GM18505 (cell line): ENCODE data around the gene COTL1.

Experiments used
- ATAC-seq: cut with Tn5 transposase; IDR thresholded peaks from one replicate; pipeline ENCODE4 v1.9.1; 2021; ENCODE audit not compliant: unreplicated experiment
- POLR2A ChIP-seq: IDR thresholded peaks from 4 replicates; pipeline ENCODE4 v1.6.1; 2011; ENCODE audit warnings: borderline replicate concordance; ENCODE audit not compliant: insufficient read depth, insufficient read length; ENCODE audit errors: extremely low read depth

COTL1 gene, protein sequence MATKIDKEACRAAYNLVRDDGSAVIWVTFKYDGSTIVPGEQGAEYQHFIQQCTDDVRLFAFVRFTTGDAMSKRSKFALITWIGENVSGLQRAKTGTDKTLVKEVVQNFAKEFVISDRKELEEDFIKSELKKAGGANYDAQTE

DNA sequence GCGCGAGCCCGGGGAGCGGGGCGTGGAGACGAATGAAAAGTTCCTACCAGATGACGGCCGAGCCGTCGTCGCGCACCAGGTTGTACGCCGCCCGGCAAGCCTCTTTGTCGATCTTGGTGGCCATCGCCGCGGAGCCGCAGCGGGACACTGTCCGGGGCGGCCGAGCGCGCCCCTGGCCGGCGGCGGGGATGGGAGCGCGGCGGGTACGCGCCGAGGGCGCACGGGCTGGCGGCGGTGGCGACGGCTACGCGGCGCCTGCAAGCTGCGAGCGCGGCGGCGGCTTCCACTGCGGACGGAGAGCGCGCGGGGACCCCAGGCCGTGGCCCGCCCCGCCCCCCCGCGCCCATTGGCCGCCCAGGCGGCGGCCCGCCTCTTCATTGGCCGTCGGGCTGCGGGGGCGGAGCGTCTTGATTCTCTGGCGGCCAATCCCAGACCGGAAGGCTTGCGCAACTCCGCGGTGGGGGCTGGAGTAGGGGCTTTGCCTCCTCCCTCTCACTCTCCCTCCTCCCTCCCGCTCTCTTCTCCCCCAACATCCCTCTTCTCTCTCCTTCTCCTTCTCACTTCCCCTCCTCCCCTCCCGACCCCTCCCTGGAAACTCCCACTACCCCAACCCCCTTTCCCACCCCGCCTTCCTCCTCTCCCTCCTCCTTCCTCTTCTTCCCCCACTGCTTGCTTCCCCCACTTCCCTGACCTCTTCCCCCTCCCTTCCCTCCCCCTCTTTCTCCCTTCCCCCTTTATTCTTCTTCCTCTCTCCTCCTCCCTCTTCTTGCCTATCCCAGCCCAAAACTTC lies at the start of gene COTL1:
Gene COTL1 (minus strand): TSS at position 288 of the 790 bp plus-strand sequence. CDS start 164 bp downstream, at position 124.
- peak; percentile 92 for TF ChIP-seq POLR2A
- ATAC-seq = peak; percentile 69

DNA sequence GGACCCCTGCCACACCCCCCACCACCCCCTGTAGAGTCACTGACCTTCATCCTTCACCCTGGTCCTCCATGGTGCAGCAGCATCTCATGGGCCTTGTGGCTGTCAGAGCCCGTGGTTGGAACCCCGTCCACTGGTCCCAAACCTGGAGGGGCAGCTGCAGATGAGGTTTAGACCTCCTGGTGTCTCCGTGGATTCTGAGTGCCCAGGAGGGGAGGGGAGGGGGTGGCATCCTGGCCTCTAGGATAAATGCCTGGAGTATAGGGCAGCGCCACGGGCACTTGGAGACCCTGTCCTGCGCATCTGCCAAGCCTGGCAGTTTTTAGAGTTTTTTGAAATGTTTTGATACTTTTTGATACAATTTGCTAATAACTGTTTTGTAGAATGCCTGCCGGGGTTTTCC lies 48.0 kb upstream of the COTL1 start:
- no peak for ATAC-seq
- no peak for TF ChIP-seq POLR2A

DNA sequence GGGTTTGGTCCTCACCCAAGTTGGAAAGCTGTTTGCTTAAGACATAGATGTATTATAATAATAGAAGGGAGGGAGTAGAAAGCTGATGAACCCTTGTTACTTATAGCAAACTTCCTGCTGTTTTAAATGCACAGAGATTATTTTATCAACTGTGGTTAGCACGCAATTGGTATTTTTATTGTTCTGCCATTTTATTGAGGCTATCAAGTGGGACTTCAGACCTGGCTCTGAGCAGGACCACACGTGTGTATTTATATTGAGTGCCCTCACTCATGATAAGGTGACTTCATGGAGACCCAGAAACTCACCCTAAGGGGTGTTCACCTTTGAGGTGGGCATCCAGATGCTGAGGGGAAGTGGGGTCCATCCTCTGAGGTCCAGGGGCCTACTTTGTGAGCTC lies 47.5 kb upstream of the COTL1 start:
- no peak for TF ChIP-seq POLR2A
- no peak for ATAC-seq

DNA sequence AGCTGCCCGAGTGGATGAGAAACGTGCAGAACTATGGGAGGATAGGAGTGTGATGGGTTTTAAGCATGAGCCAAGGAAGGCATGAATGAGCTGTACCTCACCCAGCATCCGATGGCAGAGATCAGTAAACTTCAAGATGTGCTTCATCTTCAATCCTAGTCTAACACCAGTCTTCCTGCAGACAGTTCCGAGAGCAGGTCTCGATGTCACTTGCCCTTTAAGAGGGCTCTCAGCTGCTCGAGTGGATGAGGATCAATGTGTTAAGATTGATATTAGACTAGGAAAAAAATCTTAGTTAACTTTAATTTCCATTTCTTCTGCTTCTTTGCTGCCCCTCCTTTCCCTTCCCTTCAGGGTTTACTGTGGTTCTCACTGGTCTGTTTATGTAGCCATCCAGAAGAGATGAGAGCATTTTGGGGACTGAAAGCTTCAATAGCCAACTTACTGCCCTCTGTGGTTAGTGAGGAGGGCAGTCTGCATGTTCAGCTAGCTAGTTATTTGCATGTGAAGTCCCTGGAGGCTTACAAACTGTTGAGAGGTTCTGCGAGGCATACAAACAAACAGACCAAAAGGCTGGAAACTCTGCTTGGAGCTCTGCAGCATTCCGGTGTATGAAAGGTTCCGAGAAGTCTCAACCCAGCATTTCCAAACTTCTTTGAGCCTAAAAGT lies 45.7 kb upstream of the COTL1 start:
- peak; percentile 53 for ATAC-seq

DNA sequence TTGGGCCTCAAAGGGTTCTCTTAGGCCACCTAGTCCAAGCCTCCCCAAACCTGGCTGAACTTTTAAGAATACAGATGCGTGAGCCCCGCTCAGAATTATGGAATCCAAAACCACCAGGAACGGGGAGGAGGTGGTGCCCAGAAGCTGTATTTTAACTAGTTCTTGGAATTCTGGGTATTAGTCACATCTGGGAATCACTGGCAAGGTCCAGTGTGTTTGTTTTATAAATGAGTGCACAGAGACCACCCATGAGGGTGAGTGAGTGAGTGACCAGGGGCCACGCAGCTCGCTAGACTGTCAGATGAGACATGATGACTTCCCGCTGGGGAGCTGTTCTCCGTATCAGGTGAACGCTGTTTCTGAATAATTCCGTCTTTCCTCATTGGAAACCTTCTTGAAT lies 44.6 kb upstream of the COTL1 start:
- ATAC-seq = no peak
- TF ChIP-seq POLR2A = no peak

More for the DNA sequence above, 45.7 kb upstream of the COTL1 start:
- TF ChIP-seq POLR2A = no peak

DNA sequence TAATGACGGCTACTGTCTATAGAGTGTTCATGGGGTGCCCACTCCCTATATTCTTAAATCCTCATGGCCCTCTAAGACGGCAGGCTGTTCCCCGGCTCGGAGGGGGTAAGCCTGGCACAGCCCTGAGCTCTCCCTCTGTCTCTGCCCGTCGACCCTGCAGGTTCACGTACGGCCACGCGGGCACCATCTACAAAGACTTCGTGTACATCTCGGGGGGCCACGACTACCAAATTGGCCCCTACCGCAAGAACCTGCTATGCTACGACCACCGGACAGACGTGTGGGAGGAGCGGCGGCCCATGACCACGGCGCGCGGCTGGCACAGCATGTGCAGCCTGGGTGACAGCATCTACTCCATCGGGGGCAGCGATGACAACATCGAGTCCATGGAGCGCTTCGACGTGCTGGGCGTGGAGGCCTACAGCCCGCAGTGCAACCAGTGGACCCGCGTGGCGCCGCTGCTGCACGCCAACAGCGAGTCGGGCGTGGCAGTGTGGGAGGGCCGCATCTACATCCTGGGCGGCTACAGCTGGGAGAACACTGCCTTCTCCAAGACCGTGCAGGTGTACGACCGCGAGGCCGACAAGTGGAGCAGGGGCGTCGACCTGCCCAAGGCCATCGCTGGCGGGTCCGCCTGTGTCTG lies 43.7 kb upstream of the COTL1 start:
- no peak for TF ChIP-seq POLR2A
- no peak for ATAC-seq

DNA sequence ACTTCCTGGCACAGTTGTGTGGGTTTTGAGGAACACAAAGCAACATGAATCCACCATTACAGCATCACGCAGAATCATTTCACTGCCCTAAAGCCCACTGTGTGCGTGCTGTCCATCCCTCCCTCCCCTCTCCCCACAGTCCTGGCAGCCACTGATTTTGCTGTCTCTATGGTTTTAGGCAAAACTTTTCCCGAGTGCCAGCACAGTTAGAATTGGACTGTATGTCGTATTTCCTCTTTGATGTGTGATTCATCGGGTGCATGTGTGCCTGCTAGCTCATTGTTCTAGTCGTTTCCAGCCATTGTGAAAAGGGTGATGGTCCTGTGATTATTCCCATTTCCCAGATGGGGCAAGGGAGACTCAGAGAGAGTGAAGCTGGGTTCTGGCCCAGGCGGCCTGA lies 43.1 kb upstream of the COTL1 start:
- no peak for ATAC-seq
- no peak for TF ChIP-seq POLR2A

DNA sequence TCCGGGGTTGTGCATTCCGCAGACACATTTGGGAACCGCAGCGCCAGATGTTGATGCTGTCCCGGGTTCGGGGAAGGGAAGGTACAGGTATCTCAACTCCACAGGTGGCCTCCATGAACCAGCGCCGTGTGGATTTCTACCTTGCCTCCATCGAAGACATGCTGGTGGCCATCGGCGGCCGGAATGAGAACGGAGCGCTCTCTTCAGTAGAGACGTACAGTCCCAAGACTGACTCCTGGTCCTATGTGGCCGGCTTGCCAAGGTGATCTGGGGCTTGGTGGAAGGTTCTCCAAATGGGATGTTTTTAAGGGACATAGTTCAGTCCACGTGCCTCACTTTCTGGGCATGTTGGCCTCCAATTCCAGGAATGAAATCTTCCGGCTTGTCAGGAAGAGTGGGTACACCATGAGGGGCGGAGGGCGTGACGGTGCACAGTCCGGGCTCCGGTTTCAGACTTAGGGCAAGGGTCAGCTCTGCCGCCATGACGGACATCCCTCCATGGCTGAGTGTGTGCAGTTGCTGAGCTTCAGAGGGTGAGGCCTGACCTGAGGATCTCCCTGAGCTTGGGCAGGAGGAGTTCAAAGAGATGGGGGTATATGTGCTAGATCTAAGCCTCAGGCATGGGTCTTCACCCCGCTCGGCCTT lies 41.9 kb upstream of the COTL1 start:
- no peak for TF ChIP-seq POLR2A
- no peak for ATAC-seq

DNA sequence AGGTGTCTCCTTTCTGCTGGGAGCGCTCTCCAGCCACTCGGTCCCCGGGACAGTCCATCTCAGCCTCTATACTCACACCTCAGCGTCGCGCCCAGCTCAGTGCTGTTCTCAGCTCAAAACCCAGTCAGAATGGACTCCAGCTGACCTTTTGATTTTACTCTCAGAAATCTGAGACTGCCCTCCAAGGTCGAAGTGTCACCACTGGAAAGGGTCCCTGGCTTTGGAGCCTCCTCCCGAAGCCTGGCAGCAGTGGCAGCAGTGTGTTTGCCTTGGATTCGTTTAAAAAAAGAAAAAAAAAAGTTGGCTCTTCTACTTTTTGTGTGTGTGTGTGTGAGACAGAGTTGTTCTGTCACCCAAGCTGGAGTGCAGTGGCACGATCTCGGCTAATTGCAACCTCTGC lies 40.8 kb upstream of the COTL1 start:
- ATAC-seq = no peak
- no peak for TF ChIP-seq POLR2A

DNA sequence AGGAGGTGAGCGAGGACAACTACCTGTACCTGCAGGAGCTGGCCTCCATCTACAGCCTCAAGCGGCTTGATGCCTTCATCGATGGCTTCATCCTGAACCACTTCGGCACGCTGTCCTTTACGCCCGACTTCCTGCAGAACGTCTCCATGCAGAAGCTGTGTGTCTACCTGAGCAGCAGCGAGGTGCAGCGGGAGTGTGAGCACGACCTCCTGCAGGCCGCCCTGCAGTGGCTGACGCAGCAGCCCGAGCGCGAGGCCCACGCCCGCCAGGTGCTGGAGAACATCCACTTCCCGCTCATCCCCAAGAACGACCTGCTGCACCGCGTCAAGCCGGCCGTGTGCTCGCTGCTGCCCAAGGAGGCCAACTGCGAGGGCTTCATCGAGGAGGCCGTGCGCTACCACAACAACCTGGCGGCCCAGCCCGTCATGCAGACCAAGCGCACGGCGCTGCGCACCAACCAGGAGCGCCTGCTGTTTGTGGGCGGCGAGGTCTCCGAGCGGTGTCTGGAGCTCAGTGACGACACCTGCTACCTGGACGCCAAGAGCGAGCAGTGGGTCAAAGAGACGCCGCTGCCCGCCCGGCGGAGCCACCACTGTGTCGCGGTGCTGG lies 39.5 kb upstream of the COTL1 start:
- ATAC-seq = no peak
- TF ChIP-seq POLR2A = no peak

DNA sequence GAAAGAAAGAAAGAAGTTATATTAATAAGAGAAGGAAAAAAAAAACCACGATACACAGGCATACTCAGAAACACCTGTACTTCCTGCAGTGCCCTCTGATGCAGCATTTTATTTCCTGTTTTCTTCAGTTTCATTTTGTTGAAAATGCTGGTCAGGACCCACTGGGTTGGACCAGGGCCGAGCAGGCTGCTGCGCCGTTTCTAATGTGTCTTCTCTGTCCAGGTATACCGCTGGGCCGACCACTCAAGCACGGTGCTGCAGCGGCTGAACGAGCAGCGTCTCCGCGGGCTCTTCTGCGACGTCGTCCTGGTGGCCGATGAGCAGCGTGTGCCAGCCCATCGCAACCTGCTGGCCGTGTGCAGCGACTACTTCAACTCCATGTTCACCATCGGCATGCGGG lies 38.8 kb upstream of the COTL1 start:
- ATAC-seq = no peak
- no peak for TF ChIP-seq POLR2A

DNA sequence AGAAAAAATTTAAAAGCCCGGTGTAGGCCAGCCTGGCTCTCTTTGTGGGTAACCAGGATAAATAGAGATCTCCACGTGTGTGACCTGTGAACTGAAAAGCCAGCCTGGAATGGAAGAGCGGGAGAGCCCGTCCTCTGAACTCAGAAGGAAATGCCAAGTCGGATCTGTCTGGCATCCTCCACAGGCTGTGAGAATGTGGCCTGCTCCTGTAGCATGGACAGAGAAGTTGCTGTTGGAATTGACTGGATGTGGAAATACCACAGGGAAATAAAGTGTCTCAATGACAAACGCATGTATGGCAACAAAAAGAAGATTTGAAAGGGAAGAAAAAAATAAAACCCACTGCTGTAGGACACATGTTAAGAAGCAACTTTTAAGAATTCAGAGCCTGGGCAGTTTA lies 37.1 kb upstream of the COTL1 start:
- TF ChIP-seq POLR2A = no peak
- ATAC-seq = no peak

DNA sequence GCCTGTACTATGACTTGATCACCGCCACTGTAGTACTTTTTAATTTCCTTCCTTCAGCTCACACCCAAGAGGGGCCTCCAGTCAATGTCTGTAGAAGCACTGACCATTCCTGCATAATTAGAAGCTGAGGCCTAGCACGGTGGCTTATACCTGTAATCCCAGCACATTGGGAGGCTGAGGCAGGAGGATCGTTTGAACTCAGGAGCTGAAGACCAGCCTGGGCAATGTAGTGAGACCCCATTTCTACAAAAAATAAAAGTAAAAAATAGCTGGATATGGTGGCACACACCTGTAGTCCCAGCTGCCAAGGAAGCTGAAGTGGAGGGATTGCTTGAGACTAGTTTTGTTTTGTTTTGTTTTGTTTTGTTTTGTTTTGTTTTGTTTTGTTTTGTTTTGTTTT lies 36.4 kb upstream of the COTL1 start:
- TF ChIP-seq POLR2A = no peak
- no peak for ATAC-seq
